ENCODE data around the gene WDR89.
"Not testable (repeated sequence)": the region's sequence is repeated elsewhere in the genome, so short reads cannot be mapped to it uniquely, and the experiment has no call there.

The WDR89 gene

DNA sequence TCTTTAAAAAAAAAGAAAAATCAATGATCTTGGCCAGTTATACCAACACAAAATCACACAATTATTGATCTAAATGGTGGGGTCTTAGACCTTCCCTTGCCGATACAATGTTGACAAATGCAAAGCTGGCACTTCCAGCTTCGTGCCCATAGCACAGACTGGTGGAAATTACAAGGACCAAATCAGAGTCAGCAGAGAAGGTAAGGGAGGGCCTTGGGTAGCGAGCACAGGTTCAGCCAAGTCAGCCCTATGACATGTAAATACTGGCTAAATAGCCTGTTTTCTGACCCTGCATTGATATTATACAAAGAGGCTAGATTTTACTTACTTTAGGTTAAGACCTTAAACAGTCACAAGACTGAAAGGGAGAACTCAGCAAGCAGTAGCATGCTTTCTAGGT is 30.3 kb upstream of the WDR89 start:
- H3K9ac ChIP-seq (ENCODE audit: low read length): no peak overlapping the region
- H3K4me1 ChIP-seq (ENCODE audit: control insufficient read depth, insufficient read depth, low read length): no peaks in the 10 kb centered on the region
- no peaks in the 10 kb centered on the region for H3K9me3 ChIP-seq (ENCODE audit: control insufficient read depth, low read length)
- H3K27me3 ChIP-seq (ENCODE audit: control insufficient read depth, insufficient read depth, low read length): no peaks in the 10 kb centered on the region
- no peak overlapping the region for H3K4me3 ChIP-seq (ENCODE audit: low read length)
- H3K36me3 ChIP-seq (ENCODE audit: control insufficient read depth, insufficient read depth, low read length): no peaks in the 10 kb centered on the region

DNA sequence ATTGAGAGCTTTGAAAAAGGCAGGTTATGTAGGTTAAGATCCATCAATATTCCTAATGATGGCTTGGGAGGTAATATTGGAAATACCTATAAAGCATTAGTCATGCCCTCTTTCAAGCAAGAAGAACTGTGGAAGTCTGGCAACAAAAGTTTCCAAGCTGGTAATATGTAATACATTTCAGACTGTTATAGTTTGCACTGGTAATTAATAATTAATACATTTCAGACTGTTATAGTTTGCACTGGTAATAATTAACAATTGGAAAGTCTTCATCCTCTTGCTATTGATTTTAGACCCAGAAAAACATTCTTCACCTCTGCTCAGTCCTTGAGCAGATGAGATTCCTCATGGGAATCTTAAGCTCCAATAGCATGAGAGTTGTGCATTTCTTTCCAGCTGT is 29.0 kb upstream of the WDR89 start:
- H3K27me3 ChIP-seq (ENCODE audit: control insufficient read depth, insufficient read depth, low read length): no peaks in the 10 kb centered on the region
- no peaks in the 10 kb centered on the region for H3K9me3 ChIP-seq (ENCODE audit: control insufficient read depth, low read length)
- no peaks in the 10 kb centered on the region for H3K36me3 ChIP-seq (ENCODE audit: control insufficient read depth, insufficient read depth, low read length)
- H3K4me3 ChIP-seq (ENCODE audit: low read length): no peak overlapping the region
- no peaks in the 10 kb centered on the region for H3K4me1 ChIP-seq (ENCODE audit: control insufficient read depth, insufficient read depth, low read length)
- no peak overlapping the region for H3K9ac ChIP-seq (ENCODE audit: low read length)

GRCh38 chr14:63666335-63666734 is 24.7 kb upstream of the WDR89 start:
- Histone ChIP-seq H3K9ac (ENCODE audit: low read length) (no peak overlapping the region), H3K4me1 (ENCODE audit: control insufficient read depth, insufficient read depth, low read length) (no peaks in the 10 kb centered on the region), H3K9me3 (ENCODE audit: control insufficient read depth, low read length) (no peaks in the 10 kb centered on the region), H3K27me3 (ENCODE audit: control insufficient read depth, insufficient read depth, low read length) (no peaks in the 10 kb centered on the region), H3K36me3 (ENCODE audit: control insufficient read depth, insufficient read depth, low read length) (no peaks in the 10 kb centered on the region), H3K4me3 (ENCODE audit: low read length) (no peak overlapping the region)

- Histone ChIP-seq H3K9ac (ENCODE audit: low read length) (no peak overlapping the region), H3K4me3 (ENCODE audit: low read length) (no peak overlapping the region), H3K4me1 (ENCODE audit: control insufficient read depth, insufficient read depth, low read length) (no peaks in the 10 kb centered on the region), H3K36me3 (ENCODE audit: control insufficient read depth, insufficient read depth, low read length) (no peaks in the 10 kb centered on the region), H3K27me3 (ENCODE audit: control insufficient read depth, insufficient read depth, low read length) (no peaks in the 10 kb centered on the region), H3K9me3 (ENCODE audit: control insufficient read depth, low read length) (no peaks in the 10 kb centered on the region)
Observed at GRCh38 chr14:63663428-63664341, 22.0 kb upstream of the WDR89 start.

DNA sequence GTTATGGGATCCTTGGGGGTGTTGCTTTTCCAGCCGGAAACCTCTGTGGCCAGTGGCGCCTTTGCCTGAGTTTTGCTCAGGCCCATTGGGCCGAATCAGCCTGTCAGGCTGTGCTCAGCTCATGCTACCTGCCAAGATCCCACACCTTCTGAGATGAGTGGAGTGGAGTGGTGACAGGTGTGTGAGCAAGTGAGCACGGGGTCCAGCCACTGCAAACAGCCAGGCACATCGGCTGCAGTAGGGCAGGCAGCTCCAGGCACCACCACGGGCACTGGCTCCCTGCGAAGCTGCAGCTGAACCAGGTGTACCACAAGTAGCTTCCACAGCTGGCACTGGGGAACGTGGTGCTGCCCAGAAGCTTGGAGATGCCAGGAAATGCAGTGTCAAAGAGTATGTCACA is 21.1 kb upstream of the WDR89 start:
- no peaks in the 10 kb centered on the region for H3K27me3 ChIP-seq (ENCODE audit: control insufficient read depth, insufficient read depth, low read length)
- no peaks in the 10 kb centered on the region for H3K36me3 ChIP-seq (ENCODE audit: control insufficient read depth, insufficient read depth, low read length)
- no peaks in the 10 kb centered on the region for H3K9me3 ChIP-seq (ENCODE audit: control insufficient read depth, low read length)
- no peaks in the 10 kb centered on the region for H3K4me1 ChIP-seq (ENCODE audit: control insufficient read depth, insufficient read depth, low read length)
- H3K4me3 ChIP-seq (ENCODE audit: low read length): no peak overlapping the region
- no peak overlapping the region for H3K9ac ChIP-seq (ENCODE audit: low read length)

DNA sequence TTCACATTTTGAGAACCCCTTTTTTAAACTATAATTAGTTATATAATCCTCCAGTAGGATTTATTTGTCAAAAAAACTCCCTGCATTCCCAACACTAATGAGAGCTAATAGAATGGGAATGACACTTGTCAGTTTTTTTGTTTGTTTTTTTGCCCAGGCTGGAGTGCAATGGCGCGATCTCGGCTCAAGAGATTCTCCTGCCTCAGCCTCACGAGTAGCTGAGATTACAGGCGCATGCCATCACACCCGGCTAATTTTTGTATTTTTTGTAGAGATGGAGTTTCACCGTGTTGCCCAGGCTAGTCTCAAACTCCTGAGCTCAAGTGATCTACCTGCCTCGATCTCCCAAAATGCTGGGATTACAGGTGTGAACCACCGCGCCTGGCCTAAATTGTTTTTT is 20.2 kb upstream of the WDR89 start:
- H3K36me3 ChIP-seq (ENCODE audit: control insufficient read depth, insufficient read depth, low read length); H3K9ac ChIP-seq (ENCODE audit: low read length); H3K27me3 ChIP-seq (ENCODE audit: control insufficient read depth, insufficient read depth, low read length); H3K4me1 ChIP-seq (ENCODE audit: control insufficient read depth, insufficient read depth, low read length); H3K4me3 ChIP-seq (ENCODE audit: low read length); H3K9me3 ChIP-seq (ENCODE audit: control insufficient read depth, low read length): not testable (repeated sequence)

DNA sequence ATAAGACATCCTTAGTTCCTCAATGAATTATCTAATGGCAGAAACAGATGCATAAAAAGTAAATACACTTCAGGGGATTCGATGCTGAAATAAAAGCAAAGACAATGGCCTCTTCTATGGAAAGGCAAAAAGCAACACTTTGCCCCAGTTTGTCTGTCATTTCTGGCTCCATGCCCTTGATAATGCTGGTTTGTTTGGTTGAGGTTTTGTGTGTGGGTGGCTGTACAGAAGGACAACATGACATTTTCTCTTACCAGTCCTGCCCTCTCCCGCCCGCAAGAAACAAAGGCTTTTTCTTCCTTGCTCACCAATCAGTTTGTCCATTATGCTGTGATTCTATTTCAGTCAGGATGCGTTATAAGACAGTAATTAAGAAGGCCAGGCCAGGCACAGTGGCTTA is 18.1 kb upstream of the WDR89 start:
- Histone ChIP-seq H3K9me3 (ENCODE audit: control insufficient read depth, low read length) (no peaks in the 10 kb centered on the region), H3K9ac (ENCODE audit: low read length) (no peak overlapping the region), H3K4me1 (ENCODE audit: control insufficient read depth, insufficient read depth, low read length) (no peaks in the 10 kb centered on the region), H3K36me3 (ENCODE audit: control insufficient read depth, insufficient read depth, low read length) (no peaks in the 10 kb centered on the region), H3K27me3 (ENCODE audit: control insufficient read depth, insufficient read depth, low read length) (no peaks in the 10 kb centered on the region), H3K4me3 (ENCODE audit: low read length) (no peak overlapping the region)

DNA sequence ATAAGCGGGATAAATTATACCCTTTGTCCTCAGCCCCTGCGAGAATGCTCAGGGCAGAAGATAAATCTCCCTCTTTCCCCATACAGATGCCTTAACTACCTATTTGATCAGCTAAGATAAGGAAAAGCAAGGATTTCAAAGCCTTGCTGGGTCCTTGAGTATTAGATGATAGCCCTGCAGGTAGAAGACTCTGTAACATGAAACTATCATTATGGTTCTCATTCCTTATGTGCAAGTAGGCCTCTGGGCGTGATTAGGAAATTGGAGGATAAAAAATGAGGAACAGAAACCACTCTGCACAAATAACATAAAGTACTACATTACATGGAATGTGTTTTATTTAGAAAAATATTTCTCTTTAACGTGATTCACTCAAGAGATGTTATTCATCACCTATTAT is 14.5 kb upstream of the WDR89 start:
- H3K9me3 ChIP-seq (ENCODE audit: control insufficient read depth, low read length): no peaks in the 10 kb centered on the region
- no peaks in the 10 kb centered on the region for H3K27me3 ChIP-seq (ENCODE audit: control insufficient read depth, insufficient read depth, low read length)
- no peak overlapping the region for H3K9ac ChIP-seq (ENCODE audit: low read length)
- H3K4me3 ChIP-seq (ENCODE audit: low read length): no peak overlapping the region
- no peaks in the 10 kb centered on the region for H3K36me3 ChIP-seq (ENCODE audit: control insufficient read depth, insufficient read depth, low read length)
- H3K4me1 ChIP-seq (ENCODE audit: control insufficient read depth, insufficient read depth, low read length): no peaks in the 10 kb centered on the region

- Histone ChIP-seq H3K4me3 (ENCODE audit: low read length) (no peak overlapping the region), H3K9me3 (ENCODE audit: control insufficient read depth, low read length) (no peaks in the 10 kb centered on the region), H3K36me3 (ENCODE audit: control insufficient read depth, insufficient read depth, low read length) (no peaks in the 10 kb centered on the region), H3K4me1 (ENCODE audit: control insufficient read depth, insufficient read depth, low read length) (no peaks in the 10 kb centered on the region), H3K27me3 (ENCODE audit: control insufficient read depth, insufficient read depth, low read length) (no peaks in the 10 kb centered on the region), H3K9ac (ENCODE audit: low read length) (no peak overlapping the region)
Observed at GRCh38 chr14:63654936-63655335, 13.3 kb upstream of the WDR89 start.

- H3K4me3 ChIP-seq (ENCODE audit: low read length): no peak overlapping the region
- H3K9ac ChIP-seq (ENCODE audit: low read length): no peak overlapping the region
- H3K36me3 ChIP-seq (ENCODE audit: control insufficient read depth, insufficient read depth, low read length): no peaks in the 10 kb centered on the region
- no peaks in the 10 kb centered on the region for H3K9me3 ChIP-seq (ENCODE audit: control insufficient read depth, low read length)
- no peaks in the 10 kb centered on the region for H3K27me3 ChIP-seq (ENCODE audit: control insufficient read depth, insufficient read depth, low read length)
- no peaks in the 10 kb centered on the region for H3K4me1 ChIP-seq (ENCODE audit: control insufficient read depth, insufficient read depth, low read length)
Observed at GRCh38 chr14:63654346-63654745, 12.7 kb upstream of the WDR89 start.

- Histone ChIP-seq H3K4me1 (ENCODE audit: control insufficient read depth, insufficient read depth, low read length) (no peaks in the 10 kb centered on the region), H3K9me3 (ENCODE audit: control insufficient read depth, low read length) (no peaks in the 10 kb centered on the region), H3K4me3 (ENCODE audit: low read length) (no peak overlapping the region), H3K36me3 (ENCODE audit: control insufficient read depth, insufficient read depth, low read length) (no peaks in the 10 kb centered on the region), H3K27me3 (ENCODE audit: control insufficient read depth, insufficient read depth, low read length) (no peaks in the 10 kb centered on the region), H3K9ac (ENCODE audit: low read length) (no peak overlapping the region)
Observed at GRCh38 chr14:63652406-63652805, 10.7 kb upstream of the WDR89 start.

- H3K4me1 ChIP-seq (ENCODE audit: control insufficient read depth, insufficient read depth, low read length): no peaks in the 10 kb centered on the region
- no peak overlapping the region for H3K4me3 ChIP-seq (ENCODE audit: low read length)
- H3K9ac ChIP-seq (ENCODE audit: low read length): no peak overlapping the region
- H3K27me3 ChIP-seq (ENCODE audit: control insufficient read depth, insufficient read depth, low read length): no peaks in the 10 kb centered on the region
- H3K9me3 ChIP-seq (ENCODE audit: control insufficient read depth, low read length): no peaks in the 10 kb centered on the region
- H3K36me3 ChIP-seq (ENCODE audit: control insufficient read depth, insufficient read depth, low read length): no peaks in the 10 kb centered on the region
Observed at GRCh38 chr14:63650256-63650952, 8.7 kb upstream of the WDR89 start.
